Urothelium cell line (cell line): ENCODE results near the gene LAMB2.

Experiments used
- DNase-seq: peaks from one replicate; pipeline ENCODE4 v3.0.0; 2011; ENCODE audit warnings: low spot score, mixed read lengths
- FAIRE-seq: peaks from 2 replicates; lab custom pipeline; 2011; peaks lifted over from hg19 to GRCh38; lab: Jason Lieb, UNC

The LAMB2 gene

DNA sequence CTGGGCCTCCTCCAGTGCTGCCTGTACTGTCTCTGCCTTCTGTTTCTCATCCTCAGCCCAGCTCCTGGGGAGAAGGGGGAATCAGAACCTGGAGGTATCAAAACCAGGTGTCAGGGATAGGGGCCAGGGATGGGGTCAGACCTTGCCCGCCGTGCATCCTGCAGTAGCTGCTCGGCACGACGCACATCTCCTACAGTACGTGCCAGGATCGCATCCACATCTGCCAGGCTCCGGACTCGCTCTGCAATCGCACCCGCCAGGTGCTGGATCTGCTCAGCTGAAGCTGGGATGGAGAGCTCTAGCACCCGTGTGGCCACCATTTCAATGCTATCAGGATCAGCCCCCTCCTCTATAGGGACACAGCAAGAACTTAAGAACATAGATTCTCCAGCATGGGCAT is 10.8 kb downstream of the LAMB2 start:
- no peak for DNase-seq
- FAIRE-seq, result no peak

DNA sequence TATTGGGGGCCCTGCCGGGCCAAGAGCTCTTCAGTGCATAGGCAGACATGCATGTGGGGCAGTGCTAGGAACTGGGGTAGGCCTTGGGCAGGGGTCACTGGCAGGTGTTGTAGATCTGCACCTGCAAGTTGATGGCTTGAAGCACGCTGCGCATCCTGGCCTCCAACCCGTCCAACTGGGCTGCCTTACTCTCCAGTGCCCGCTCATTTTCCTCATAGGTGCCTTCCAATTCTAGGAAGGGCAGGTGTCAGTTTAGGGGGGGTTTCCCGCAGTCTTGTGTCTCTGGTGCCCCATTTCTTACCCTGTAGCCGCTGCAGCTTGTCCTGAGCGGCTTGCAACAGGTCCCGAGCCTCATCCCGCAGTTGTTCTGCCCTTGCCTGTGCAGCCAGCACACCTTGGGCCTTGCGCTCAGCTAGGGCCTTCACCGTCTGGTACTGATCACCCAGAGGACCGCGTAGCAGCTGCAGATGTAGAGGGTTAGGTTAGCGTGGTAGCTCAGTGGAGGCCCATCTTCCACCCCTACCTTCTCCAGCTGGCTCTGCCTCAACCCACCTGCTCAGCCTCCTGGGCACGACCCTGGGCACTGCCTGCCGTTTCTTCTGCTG is 11.6 kb downstream of the LAMB2 start:
- FAIRE-seq (peak; percentile 9), DNase-seq (no peak)

DNA sequence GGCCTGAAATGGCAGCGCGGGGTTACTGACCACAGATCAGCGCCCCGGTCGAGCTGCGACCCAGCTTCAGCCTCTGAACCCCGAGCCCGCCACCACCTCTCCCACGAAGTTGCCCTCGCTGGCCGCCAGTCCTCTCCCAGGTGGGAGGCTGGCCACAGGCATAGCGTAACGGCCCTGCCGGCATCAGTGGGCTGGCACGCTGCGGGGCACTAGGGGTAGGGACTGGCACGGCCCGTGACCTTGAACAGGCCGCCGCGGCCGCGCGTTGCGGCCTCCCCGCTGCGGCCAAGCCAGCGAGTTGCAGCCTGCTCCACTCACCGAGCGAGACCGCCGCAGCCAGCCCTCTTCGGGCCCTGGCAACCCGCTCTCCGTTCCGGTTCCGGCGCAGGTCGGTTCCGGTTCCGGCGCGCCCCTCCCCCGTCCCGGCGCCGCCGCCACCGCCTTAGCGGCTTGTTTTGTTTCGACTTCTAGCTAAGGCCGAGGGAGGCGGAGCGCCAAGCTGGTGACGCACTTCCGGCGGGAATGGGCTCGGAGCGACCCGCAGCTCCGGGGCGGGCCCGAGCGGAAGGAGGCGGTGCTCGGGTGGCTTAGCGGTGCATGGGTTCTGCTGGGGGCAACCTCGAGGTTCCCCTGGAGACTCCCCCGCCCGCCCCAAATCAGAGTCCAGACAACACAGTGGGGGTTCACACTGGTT is 12.3 kb downstream of the LAMB2 start, which contains the start of gene USP19:
Gene USP19, minus strand, starts transcription at position 386 of the 694 bp plus-strand sequence. CDS start 1,678 bp downstream, outside the sequence.
- DNase-seq, result peak; percentile 96
- peak; percentile 91 for FAIRE-seq

DNA sequence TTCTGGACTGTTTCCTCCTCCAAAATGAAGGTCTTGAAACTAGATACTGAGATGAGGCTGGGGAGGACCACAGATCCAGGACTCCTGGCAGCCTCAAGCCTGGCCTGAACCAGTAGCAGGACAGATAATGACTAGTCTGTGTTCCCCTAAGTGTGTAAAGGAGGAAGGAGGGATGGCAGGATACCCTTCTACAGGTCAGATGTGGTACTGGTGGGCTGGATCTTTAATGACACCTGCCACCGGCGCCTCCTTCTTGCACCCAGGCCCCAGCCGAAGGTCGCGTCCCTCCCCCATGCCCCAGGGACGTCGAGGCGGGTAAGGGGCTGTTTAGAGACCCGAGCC is 12.8 kb downstream of the LAMB2 start:
- peak; percentile 18 for DNase-seq
- no peak for FAIRE-seq

DNA sequence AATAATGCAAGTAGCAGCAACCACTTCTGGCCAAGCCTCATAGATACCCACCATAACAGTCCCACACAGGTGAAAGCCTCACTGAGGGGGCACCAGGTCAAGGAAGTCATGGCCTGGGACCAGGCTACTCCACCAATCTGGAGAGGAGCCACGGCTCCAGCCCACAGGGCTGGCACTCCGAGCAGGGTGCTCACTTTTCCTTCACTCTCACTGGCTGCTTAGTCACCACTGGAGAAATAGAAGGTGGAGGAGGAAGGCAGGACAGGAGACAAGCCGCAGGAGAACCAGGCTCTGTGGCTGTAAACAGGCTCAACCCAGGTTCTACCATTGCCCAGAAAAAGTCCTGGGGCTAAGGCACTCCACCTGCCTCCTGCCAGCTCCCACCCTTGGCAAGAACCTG is 13.4 kb downstream of the LAMB2 start:
- DNase-seq (no peak), FAIRE-seq (no peak)

DNA sequence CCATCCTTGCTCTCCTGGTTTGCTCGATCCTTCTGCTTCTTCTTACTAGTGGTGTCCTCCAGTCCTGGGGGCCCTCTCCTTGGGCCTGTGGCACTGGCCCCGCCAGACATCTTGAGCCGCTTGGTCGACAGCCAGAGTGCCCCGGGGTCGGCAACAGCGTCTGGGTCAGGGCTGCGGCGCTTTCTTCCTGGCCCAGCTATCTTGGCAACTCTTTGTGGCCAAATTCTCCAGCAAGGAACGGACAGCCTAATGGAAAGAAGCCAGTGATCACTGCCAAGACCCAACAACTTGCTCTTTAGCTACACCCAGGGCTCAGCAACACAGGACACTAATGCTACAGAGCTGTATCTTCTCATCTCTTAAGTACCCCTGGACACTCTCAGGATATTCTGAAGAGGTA is 13.8 kb downstream of the LAMB2 start:
- FAIRE-seq (no peak), DNase-seq (no peak)

DNA sequence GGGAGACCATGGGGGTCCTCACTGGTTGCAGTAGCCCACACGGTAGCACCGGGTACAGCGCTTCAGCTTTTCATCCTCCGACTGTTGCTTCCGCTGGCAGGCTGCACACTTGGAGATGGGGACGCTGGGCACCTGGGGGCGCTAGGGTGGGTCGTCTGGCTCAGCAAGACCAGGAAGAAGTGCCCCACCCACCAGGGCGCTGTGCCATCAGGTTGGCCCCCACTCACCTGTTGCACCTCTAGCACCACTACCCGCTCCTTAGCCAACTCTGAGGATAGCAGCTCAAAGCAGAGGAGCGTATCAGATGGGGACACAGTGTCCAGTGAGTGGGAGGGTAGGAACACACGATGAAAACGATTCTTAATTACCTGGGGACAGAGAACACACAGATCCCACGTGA is 20.6 kb downstream of the LAMB2 start:
- no peak for DNase-seq
- FAIRE-seq, result peak; percentile 46

DNA sequence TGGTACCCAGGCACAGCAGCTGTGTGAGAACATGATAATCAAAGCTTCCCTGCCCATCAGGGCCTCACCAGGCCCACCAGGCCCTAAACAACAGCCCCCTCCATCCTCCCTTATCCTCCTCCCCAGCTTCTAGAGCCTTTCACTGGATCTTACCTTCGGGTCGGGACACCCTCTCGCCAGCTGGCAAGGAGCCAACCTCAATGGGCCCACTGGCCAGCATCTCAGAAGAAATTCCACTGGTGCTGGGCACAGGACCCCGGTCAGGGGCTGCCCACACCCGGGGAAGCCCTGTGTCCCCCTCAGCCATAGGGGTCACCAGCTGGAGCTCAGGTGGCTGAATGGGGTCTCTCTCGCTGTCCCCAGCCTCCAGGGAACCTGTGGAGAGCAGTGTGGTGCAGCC is 21.5 kb downstream of the LAMB2 start:
- DNase-seq, result no peak
- no peak for FAIRE-seq

DNA sequence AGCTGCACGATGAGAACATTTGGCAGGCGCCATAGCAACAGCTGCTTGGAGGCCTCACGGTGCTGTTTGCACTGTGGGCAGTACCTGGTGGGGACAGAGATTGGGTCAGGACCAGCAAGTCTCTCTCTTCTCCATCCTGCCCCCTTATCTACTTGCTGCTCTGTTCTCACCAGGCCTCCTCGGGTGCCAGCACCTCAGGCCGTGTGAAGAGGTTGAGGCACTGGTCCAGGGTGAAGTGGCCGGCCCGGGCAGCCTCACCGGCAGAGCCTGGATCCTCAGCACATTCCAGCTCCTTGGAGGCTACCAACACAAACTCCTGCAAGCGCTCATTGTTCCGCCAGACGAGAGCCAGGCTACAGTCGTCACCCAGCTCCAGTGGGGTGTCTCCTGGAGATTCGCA is 22.1 kb downstream of the LAMB2 start:
- no peak for FAIRE-seq
- DNase-seq, result no peak

DNA sequence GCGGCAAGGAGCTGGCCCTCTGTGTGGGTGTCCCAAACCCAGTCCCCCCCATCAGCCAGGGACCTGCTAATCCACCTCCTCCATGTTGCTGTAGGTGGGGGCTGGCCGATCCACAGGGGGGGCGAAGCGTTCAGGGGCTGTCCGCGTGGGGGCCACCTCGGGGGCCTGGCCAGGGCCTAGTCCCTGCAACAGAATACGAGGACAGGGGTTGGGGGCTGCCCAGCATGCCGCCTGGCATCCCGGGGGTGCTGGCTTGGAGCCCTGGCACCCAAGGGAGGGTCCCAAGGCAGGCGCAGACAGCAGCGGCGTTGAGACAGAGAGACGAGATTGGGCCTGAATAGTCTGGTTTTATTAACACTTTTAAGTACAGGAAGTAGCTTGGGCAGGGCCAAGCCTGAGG is 24.5 kb downstream of the LAMB2 start:
- no peak for FAIRE-seq
- DNase-seq, result no peak

DNA sequence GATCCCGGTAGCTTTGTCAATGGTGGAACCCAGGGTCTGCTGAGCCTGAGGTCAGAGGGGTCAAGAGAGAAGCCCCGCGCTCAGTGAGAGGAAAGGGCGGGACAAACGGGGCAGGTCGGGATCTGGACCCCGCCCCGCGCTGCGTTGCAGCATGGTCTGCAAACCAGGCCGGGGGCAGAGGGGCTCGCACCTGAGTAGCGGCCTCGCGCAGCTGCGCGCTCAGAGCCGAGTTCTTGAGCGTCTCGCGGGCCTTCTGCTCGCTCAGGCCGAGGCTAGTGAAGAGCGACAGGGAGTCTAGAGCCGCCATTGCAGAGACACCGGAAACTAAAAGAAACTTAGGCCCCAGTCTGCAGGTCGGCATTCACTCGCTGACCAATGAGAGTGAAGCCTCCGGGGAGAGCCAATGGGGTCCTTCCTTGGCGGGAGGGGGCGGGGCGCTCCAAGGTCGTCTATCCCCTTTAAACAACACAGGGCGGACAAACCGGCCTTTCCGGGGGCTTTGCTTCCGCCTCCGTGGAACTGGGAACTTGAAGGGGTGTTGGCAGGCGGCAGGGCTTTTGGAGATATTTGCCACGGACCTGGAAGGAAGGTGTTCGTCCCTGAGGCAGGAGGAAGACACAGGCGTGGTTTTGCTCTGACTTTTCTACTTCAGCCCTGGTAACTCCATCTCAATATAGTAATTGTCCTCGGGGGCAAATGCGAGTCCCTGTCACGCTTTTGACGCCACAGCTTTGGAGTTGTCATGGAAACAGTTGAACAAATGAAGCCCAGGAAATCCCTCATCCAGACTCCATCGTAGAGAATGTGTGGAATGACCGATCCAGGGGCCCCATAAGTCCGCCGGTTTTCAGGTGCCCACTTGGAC is 28.2 kb downstream of the LAMB2 start, which contains the start of gene QARS1:
Gene QARS1, minus strand, starts transcription at position 331 of the 865 bp plus-strand sequence. Its CDS starts 24 bp downstream, at position 307.
- FAIRE-seq, result no peak

DNA sequence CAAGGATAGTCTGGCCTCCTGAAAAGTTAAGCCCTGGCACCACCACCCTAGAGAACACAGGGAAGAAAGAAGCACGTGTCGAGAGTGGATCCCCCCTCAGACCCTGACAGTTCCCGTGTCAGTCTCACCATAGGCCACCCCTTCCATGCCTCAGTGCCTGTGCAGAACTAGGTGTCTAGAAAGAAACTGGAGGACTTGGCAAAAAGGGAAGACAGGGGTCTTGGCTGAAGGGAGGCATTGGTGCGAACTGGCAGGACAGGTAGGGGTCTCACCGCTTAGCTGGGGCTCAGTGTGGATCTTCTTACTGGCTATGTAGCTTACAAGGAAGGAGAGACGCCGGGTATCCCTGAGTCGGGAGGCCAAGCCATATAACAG is 28.8 kb downstream of the LAMB2 start:
- DNase-seq (no peak), FAIRE-seq (no peak)

More for the DNA sequence above, 28.2 kb downstream of the LAMB2 start, which contains the start of gene QARS1:
- peak; percentile 96 for DNase-seq

DNA sequence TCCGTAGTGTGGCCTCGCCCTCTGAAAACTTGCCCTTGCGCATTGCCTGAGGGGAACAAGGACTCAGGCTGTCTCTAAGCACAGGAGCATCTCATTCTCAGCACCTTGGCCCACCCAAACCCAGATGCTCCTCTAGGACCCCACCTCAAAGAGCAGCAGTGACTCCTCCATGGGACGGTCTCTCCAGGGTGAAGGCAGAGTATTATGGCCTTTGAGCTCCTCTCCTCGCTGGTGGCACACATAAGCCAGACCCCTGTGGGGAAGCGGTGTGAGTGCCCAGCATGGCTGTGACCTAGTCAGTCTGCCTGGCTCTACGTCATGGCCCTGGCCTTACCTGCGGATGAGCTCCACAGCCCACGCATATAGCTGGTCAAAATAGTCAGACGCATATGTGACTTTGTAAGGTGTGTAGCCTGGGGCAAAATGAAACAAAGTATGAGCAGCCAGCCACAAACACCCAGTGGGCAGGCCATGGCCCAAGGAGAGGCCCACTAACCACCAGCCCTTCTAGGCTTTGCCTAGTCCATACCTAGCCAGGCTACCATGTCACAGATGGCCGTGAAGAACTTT is 32.7 kb downstream of the LAMB2 start:
- FAIRE-seq, result no peak
- DNase-seq, result no peak

DNA sequence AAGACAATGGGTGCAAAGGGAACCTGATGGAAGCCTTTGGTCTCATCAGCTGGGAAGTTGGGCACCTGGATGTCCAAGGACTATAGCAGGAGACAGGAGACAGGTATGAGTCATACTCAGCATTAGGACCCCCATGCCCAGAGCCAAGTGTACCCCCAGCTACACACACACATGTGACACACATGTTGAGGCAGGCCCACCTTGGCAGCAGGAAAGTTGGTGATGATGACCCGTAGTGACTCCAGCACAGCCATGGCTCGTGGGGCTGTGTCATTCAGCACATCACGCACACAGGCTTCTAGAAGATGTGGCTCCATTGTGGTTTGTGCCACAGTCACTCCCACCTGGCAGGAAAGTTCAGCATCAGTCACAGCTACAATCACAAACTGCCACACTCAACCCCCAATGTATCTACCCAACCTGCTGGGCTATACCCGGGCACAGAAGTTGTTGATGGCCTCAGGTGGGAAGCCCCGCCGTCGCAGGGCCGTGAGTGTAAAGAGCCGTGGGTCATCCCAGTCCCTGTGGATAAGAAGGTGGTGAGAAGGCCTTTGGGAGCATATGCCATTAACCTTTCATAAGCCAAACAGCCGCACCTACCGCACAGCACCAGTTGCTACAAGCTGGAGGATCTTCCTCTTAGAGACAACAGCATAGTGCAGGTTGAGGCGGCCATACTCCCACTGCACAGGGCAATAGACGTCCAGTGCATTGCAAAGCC is 33.8 kb downstream of the LAMB2 start:
- no peak for FAIRE-seq
- DNase-seq, result no peak

DNA sequence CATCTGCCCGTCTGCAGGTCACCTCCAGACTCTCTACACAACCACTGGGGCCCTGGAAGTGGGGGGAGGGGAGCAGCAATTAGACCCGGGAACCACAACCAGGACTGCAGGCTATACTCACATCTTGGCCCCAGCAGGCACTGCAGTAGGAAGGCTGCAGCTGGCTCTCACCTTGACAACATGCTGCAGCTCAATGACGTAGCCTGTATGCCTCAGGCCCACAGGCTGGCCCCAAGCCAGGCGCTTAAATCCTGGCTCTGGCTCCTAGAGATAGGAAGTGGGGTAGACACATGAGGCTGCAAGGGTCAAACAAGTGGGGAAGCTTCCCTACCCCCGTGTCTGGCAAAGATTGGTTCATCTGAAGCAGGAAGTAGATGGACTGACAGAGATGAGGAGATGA is 34.4 kb downstream of the LAMB2 start:
- DNase-seq (no peak), FAIRE-seq (no peak)

DNA sequence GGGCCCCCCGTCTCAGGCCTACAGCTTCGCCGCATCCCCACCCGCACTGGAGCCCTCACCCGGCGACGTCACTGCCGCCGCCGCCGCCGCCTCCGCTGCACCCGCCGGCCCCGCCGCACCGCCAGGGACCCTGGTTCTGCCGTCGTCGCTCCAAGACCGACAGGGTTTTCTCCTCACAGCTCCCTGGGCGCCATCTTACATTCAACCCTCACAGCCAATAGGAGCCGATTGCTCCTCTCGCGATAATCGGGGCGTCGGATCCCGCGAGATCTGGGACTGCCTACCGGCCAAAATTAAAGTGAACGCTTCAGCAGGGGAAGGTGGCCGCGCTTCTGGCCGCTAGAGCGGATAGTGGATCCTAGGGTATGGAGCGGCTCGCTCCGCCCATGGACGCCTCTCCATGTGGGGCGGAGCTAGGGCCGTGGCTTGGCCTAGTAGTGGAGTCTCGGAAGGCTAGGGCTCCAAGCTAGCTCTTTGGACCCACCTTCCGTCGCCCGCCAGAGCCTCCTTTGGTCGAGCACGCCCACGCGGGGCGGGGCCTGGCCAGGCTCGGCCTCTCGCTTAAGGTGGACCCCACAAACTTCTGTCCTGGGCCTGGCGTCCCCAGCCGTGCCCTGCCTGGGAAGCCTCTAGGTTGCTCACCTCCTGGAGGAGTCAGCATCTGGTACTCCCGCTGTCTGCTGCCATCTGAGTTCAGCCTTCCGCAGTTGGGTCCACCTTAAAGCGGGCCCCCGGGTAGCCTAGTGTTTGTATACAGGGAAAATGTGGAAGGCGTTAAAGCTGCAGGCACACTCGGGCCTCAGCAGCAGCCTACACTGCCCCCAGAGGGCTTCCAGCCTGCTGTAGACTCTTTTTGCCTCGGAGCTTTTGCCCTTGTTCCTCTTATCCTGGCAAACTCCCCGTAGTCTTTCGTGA is 38.7 kb downstream of the LAMB2 start, which contains the start of gene QRICH1:
Gene QRICH1, minus strand, starts transcription at position 219 of the 915 bp plus-strand sequence. CDS start 17,054 bp downstream, outside the sequence.
- FAIRE-seq (peak; percentile 53), DNase-seq (peak; percentile 96)

DNA sequence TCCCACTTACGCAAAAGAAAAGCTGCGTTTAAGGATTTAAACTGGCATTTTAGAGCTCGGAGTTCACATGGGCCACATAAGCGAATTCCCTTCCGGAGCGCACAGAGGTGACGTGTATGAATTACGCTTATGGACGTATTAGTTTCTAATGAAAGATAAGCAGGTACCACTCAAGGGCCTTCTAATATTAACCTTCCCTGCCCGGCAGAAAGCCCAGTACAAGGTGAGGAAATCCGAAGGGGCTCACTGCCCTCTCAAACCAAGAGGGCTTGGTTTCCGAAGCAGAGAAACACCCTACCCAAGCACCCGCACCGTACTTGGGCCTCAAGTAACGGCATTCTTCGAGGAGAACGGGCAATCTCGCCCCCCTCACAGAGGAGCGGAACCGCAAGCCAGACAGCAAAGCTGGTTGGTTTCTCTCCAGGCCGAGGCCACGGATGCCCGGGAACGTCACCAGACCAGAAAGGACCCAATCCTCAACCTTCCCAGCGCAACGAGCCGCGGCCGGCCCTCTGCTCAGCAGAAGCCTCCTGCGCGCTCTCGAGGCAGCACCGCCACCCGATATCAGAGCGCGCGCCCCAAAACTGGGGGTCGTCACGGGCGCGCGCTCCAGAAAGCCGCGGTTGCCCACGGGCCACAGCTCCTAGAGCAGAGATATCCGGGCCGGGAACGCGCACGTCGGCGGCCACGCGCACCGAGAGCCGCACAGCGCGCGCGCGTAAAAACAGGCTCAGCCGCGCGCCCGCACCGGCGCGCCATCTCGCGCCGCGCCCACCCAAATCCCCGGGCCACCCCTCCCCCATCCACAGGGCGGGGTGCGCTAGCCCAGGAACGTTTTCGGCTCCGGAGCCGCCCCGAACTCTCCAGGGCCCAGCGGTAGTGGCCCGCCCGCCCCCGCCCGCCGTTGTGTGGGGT is 39.7 kb downstream of the LAMB2 start:
- FAIRE-seq, result no peak

DNA sequence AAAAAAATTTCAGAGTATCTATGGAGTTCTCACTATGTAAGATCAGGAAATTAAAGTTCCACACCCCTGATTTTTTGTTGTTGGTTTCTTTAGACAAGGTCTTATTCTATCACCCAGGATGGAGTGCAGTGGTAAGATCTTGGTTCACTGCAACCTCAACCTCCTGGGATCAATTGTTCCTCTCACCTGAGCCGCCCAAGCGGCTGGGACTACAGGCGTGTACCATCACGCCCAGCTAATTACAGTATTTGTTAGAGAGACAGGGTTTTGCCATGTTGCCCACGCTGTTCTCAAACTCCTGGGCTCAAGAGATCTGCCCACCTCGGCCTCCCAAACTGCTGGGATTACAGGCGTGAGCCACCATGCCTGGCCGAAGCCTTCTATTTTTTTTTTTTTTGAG is 51.4 kb downstream of the LAMB2 start:
- no peak for DNase-seq
- no peak for FAIRE-seq

More for the DNA sequence above, 39.7 kb downstream of the LAMB2 start:
- peak; percentile 81 for DNase-seq
